NCI-H69 (cell line): Measurements from ENCODE around the gene KRT81.
"Not testable (repeated sequence)": the region's sequence is repeated elsewhere in the genome, so short reads cannot be mapped to it uniquely, and the experiment has no call there.

Source experiments
- DNase-seq: peaks from one replicate; lab custom pipeline; 2025; lab: John Stamatoyannopoulos, UW

KRT81 gene

DNA sequence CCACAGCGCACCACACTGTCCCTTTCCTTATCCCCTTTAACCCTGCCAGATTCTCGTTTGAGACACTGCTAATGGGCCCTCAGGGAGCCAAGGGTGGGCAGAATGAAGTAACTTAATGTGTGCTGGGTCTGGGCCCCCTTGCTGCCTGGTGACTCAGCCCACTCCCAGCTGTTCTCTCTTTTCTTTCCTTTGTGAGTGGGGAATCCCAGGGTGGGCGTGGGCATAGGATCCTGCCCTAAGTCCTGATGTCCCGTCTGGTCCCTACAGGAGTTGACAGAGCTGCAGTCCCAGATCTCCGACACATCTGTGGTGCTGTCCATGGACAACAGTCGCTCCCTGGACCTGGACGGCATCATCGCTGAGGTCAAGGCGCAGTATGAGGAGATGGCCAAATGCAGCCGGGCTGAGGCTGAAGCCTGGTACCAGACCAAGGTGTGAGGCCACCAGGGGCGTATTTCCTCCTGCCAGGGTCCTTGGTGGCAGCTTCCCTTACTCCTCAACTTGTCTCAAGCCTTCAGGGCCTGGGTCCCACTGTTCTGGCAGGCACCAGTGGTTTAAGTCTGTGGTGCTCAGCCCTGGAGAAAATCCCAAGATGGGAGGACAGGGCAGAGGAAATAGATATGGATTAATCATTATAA is 50.0 kb downstream of the KRT81 start:
- peak; percentile 83 for DNase-seq

- not testable (repeated sequence) for DNase-seq
Measured at GRCh38 chr12:52240247-52240646, 51.1 kb downstream of the KRT81 start.

GRCh38 chr12:52239767-52240166 is 51.6 kb downstream of the KRT81 start:
- peak; percentile 32 for DNase-seq

- no peak for DNase-seq
Measured at GRCh38 chr12:52238916-52239646, 52.3 kb downstream of the KRT81 start.

DNA sequence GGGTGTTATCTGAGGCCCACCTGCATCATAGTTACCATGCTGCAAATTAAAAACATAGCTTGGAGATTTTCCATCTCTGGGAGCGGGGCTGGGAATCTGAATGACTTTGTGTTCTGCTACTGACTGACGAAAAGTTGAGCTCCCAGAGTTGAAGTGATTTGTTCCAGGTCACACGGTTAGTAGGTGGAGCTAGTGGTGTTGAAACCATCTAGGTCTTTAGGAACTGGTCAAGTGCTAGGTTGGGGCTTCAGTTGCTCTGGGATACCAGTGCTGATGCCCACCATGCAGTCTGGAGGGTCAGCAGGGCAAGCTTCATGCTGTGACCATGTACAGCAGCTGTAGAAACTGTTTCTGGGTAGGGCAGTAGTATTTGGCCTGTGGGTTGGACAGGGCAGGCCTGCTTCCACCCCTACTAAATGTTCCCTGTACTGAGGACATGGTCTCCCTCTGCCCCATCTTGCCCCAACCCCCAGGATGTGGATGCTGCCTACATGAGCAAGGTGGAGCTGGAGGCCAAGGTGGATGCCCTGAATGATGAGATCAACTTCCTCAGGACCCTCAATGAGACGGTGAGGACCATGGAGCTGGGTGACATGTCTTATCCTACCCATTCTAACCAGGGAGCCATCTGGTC is 53.0 kb downstream of the KRT81 start:
- DNase-seq, result no peak

GRCh38 chr12:52236386-52237050 is 54.8 kb downstream of the KRT81 start:
- DNase-seq, result no peak
